ENCODE data around the gene POGLUT3.
A peak's percentile ranks its signal among the peaks of the same experiment; 100 is the strongest.

Gene POGLUT3

DNA sequence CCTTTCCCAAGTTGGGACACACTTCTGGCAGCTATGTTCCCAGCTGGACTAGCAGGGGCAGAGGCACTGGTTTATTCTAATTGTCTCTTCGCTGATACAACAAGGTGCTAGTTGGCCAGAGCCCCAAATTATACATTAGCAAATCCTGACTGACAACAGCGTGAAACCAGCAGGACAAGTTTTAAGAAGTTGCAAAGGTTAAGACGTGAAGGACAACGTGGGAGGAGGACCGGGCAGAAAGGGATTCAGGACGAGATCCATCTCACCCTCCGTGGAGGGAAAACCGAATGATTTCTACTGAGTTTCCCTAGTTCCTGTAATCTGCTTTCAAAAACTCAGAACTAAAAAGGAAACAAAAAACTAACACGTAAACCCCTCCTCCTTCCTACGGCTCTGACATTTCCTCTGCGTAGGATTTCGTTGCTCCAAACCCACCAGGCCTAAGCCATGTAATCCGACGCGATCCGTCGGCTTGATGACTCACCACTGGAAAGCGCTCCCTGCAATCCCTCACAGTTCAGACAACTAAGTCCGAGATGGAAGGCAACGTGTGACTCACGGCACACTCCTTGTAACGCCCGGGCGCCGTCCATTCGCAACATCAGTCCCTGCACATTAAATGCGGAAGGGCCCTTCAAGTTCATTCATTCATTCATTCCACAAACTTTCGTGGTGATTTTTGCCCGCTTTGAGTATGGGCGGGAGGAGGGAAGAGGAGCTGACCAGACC, 703 bp downstream of the POGLUT3 start:
- H2BK5ac ChIP-seq (ENCODE audit: low read length) = peak overlapping the region; percentile 93
- H3K27me3 ChIP-seq (ENCODE audit: control insufficient read depth in 3 of 3, insufficient read depth in 3 of 3, low read depth in 1 of 3, low read length in 3 of 3) = no peaks in the 10 kb centered on the region
- peak overlapping the region; percentile 98 for H3K18ac ChIP-seq (ENCODE audit: low read length)
- peak overlapping the region; percentile 99 for H2AFZ ChIP-seq (ENCODE audit: low read length)
- DNase-seq (ENCODE audit: low spot score) = peak; percentile 78
- peak overlapping the region; percentile 97 for H3K4me2 ChIP-seq (ENCODE audit: insufficient read depth, low read length, poor library complexity, severe bottlenecking)
- peak overlapping the region; percentile 55 to 84 for H3K4me3 ChIP-seq (ENCODE audit: low read length in 2 of 2)
- no peaks in the 10 kb centered on the region for H3K9me3 ChIP-seq (replicated peaks in 1 of 2; ENCODE audit: control insufficient read depth in 2 of 2, insufficient read depth in 1 of 2, low read depth in 1 of 2, low read length in 2 of 2)
- H3K4ac ChIP-seq (ENCODE audit: low read length) = no peak overlapping the region
- peak overlapping the region; percentile 48 for H2BK12ac ChIP-seq (ENCODE audit: low read length)
- WGBS, 2 donors (ENCODE audit: extremely low coverage in 2 of 2, insufficient read length in 2 of 2, insufficient replicate concordance in 1 of 2) = no CpG with 5 or more reads among the region's 30 CpGs
- H3K79me1 ChIP-seq (ENCODE audit: low read depth, low read length) = no peaks in the 10 kb centered on the region
- H3K27ac ChIP-seq (replicated peaks; ENCODE audit: low read length) = peak overlapping the region; percentile 74
- no peak overlapping the region for H4K8ac ChIP-seq (ENCODE audit: low read depth, low read length)
- H3K9ac ChIP-seq (ENCODE audit: low read depth, low read length, poor library complexity) = peak overlapping the region; percentile 94
- no peak overlapping the region for H2BK120ac ChIP-seq (ENCODE audit: low read depth, low read length)
- peak overlapping the region; percentile 75 for H3K23ac ChIP-seq (ENCODE audit: low read depth, low read length, poor library complexity)
- H4K91ac ChIP-seq (ENCODE audit: low read depth, low read length, poor library complexity) = no peak overlapping the region
- peak overlapping the region; percentile 75 for H3K14ac ChIP-seq (ENCODE audit: low read length)
- H2BK15ac ChIP-seq (ENCODE audit: low read length) = peak overlapping the region; percentile 88
- H3K4me1 ChIP-seq (ENCODE audit: control insufficient read depth in 2 of 2, insufficient read depth in 1 of 2, low read depth in 1 of 2, low read length in 2 of 2) = peaks cover 5 to 8% of the 10 kb centered on the region in 2 donors
- no peaks in the 10 kb centered on the region for H3K36me3 ChIP-seq (replicated peaks in 1 of 2; ENCODE audit: control insufficient read depth in 2 of 2, insufficient read depth in 2 of 2, low read length in 2 of 2)
- no peak overlapping the region for H2AK5ac ChIP-seq (ENCODE audit: low read depth, low read length)

- no CpG with 5 or more reads among the region's 7 CpGs for WGBS, 2 donors (ENCODE audit: extremely low coverage in 2 of 2, insufficient read length in 2 of 2, insufficient replicate concordance in 1 of 2)
- DNase-seq (ENCODE audit: low spot score) = no peak
- peak overlapping the region in 1 of 2 donors; percentile 55 for H3K4me3 ChIP-seq (ENCODE audit: low read length in 2 of 2)
- H3K4ac ChIP-seq (ENCODE audit: low read length) = no peak overlapping the region
- no peaks in the 10 kb centered on the region for H3K27me3 ChIP-seq (ENCODE audit: control insufficient read depth in 3 of 3, insufficient read depth in 3 of 3, low read depth in 1 of 3, low read length in 3 of 3)
- H3K18ac ChIP-seq (ENCODE audit: low read length) = no peak overlapping the region
- H2BK12ac ChIP-seq (ENCODE audit: low read length) = no peak overlapping the region
- H4K91ac ChIP-seq (ENCODE audit: low read depth, low read length, poor library complexity) = no peak overlapping the region
- no peaks in the 10 kb centered on the region for H3K79me1 ChIP-seq (ENCODE audit: low read depth, low read length)
- peak overlapping the region; percentile 29 for H3K4me2 ChIP-seq (ENCODE audit: insufficient read depth, low read length, poor library complexity, severe bottlenecking)
- no peak overlapping the region for H3K23ac ChIP-seq (ENCODE audit: low read depth, low read length, poor library complexity)
- peaks cover 5 to 8% of the 10 kb centered on the region in 2 donors for H3K4me1 ChIP-seq (ENCODE audit: control insufficient read depth in 2 of 2, insufficient read depth in 1 of 2, low read depth in 1 of 2, low read length in 2 of 2)
- no peak overlapping the region for H3K27ac ChIP-seq (replicated peaks; ENCODE audit: low read length)
- no peak overlapping the region for H2BK15ac ChIP-seq (ENCODE audit: low read length)
- no peak overlapping the region for H2BK120ac ChIP-seq (ENCODE audit: low read depth, low read length)
- no peaks in the 10 kb centered on the region for H3K36me3 ChIP-seq (replicated peaks in 1 of 2; ENCODE audit: control insufficient read depth in 2 of 2, insufficient read depth in 2 of 2, low read length in 2 of 2)
- no peaks in the 10 kb centered on the region for H3K9me3 ChIP-seq (replicated peaks in 1 of 2; ENCODE audit: control insufficient read depth in 2 of 2, insufficient read depth in 1 of 2, low read depth in 1 of 2, low read length in 2 of 2)
- no peak overlapping the region for H3K14ac ChIP-seq (ENCODE audit: low read length)
- no peak overlapping the region for H2AK5ac ChIP-seq (ENCODE audit: low read depth, low read length)
- peak overlapping the region; percentile 99 for H2AFZ ChIP-seq (ENCODE audit: low read length)
- no peak overlapping the region for H3K9ac ChIP-seq (ENCODE audit: low read depth, low read length, poor library complexity)
- no peak overlapping the region for H4K8ac ChIP-seq (ENCODE audit: low read depth, low read length)
- H2BK5ac ChIP-seq (ENCODE audit: low read length) = no peak overlapping the region
Measured at GRCh38 chr11:108496643-108497256, 1.4 kb downstream of the POGLUT3 start.

GRCh38 chr11:108495326-108495725, 2.9 kb downstream of the POGLUT3 start:
- no peak overlapping the region for H3K4me2 ChIP-seq (ENCODE audit: insufficient read depth, low read length, poor library complexity, severe bottlenecking)
- no peak overlapping the region for H3K9ac ChIP-seq (ENCODE audit: low read depth, low read length, poor library complexity)
- no CpG with 5 or more reads among the region's 3 CpGs for WGBS, 2 donors (ENCODE audit: extremely low coverage in 2 of 2, insufficient read length in 2 of 2, insufficient replicate concordance in 1 of 2)
- H2AK5ac ChIP-seq (ENCODE audit: low read depth, low read length) = no peak overlapping the region
- no peak overlapping the region for H3K4me3 ChIP-seq (ENCODE audit: low read length in 2 of 2)
- no peak overlapping the region for H3K14ac ChIP-seq (ENCODE audit: low read length)
- no peak overlapping the region for H4K91ac ChIP-seq (ENCODE audit: low read depth, low read length, poor library complexity)
- H3K23ac ChIP-seq (ENCODE audit: low read depth, low read length, poor library complexity) = no peak overlapping the region
- no peaks in the 10 kb centered on the region for H3K9me3 ChIP-seq (replicated peaks in 1 of 2; ENCODE audit: control insufficient read depth in 2 of 2, insufficient read depth in 1 of 2, low read depth in 1 of 2, low read length in 2 of 2)
- H3K79me1 ChIP-seq (ENCODE audit: low read depth, low read length) = no peaks in the 10 kb centered on the region
- no peak overlapping the region for H3K4ac ChIP-seq (ENCODE audit: low read length)
- no peak overlapping the region for H3K18ac ChIP-seq (ENCODE audit: low read length)
- H3K27me3 ChIP-seq (ENCODE audit: control insufficient read depth in 3 of 3, insufficient read depth in 3 of 3, low read depth in 1 of 3, low read length in 3 of 3) = no peaks in the 10 kb centered on the region
- peaks cover 5 to 8% of the 10 kb centered on the region in 2 donors for H3K4me1 ChIP-seq (ENCODE audit: control insufficient read depth in 2 of 2, insufficient read depth in 1 of 2, low read depth in 1 of 2, low read length in 2 of 2)
- H2AFZ ChIP-seq (ENCODE audit: low read length) = no peak overlapping the region
- peaks cover 0 to 8% of the 10 kb centered on the region in 2 donors for H3K36me3 ChIP-seq (replicated peaks in 1 of 2; ENCODE audit: control insufficient read depth in 2 of 2, insufficient read depth in 2 of 2, low read length in 2 of 2)
- no peak overlapping the region for H2BK15ac ChIP-seq (ENCODE audit: low read length)
- no peak overlapping the region for H2BK120ac ChIP-seq (ENCODE audit: low read depth, low read length)
- H2BK5ac ChIP-seq (ENCODE audit: low read length) = no peak overlapping the region
- H4K8ac ChIP-seq (ENCODE audit: low read depth, low read length) = no peak overlapping the region
- no peak overlapping the region for H2BK12ac ChIP-seq (ENCODE audit: low read length)
- no peak for DNase-seq (ENCODE audit: low spot score)
- H3K27ac ChIP-seq (replicated peaks; ENCODE audit: low read length) = no peak overlapping the region

GRCh38 chr11:108494182-108494581, 4.0 kb downstream of the POGLUT3 start:
- Histone ChIP-seq H3K79me1 (ENCODE audit: low read depth, low read length) (no peaks in the 10 kb centered on the region), H4K91ac (ENCODE audit: low read depth, low read length, poor library complexity) (no peak overlapping the region), H2BK12ac (ENCODE audit: low read length) (no peak overlapping the region), H3K27me3 (ENCODE audit: control insufficient read depth in 3 of 3, insufficient read depth in 3 of 3, low read depth in 1 of 3, low read length in 3 of 3) (no peaks in the 10 kb centered on the region), H3K27ac (replicated peaks; ENCODE audit: low read length) (no peak overlapping the region), H2AFZ (ENCODE audit: low read length) (no peak overlapping the region), H3K4me2 (ENCODE audit: insufficient read depth, low read length, poor library complexity, severe bottlenecking) (no peak overlapping the region), H3K4me1 (ENCODE audit: control insufficient read depth in 2 of 2, insufficient read depth in 1 of 2, low read depth in 1 of 2, low read length in 2 of 2) (peaks cover 5 to 8% of the 10 kb centered on the region in 2 donors), H2BK120ac (ENCODE audit: low read depth, low read length) (no peak overlapping the region), H3K23ac (ENCODE audit: low read depth, low read length, poor library complexity) (no peak overlapping the region), H3K4me3 (ENCODE audit: low read length in 2 of 2) (no peak overlapping the region), H2AK5ac (ENCODE audit: low read depth, low read length) (no peak overlapping the region), H2BK5ac (ENCODE audit: low read length) (no peak overlapping the region), H3K14ac (ENCODE audit: low read length) (no peak overlapping the region), H4K8ac (ENCODE audit: low read depth, low read length) (no peak overlapping the region), H3K9ac (ENCODE audit: low read depth, low read length, poor library complexity) (no peak overlapping the region), H2BK15ac (ENCODE audit: low read length) (no peak overlapping the region), H3K9me3 (replicated peaks in 1 of 2; ENCODE audit: control insufficient read depth in 2 of 2, insufficient read depth in 1 of 2, low read depth in 1 of 2, low read length in 2 of 2) (no peaks in the 10 kb centered on the region), H3K36me3 (replicated peaks in 1 of 2; ENCODE audit: control insufficient read depth in 2 of 2, insufficient read depth in 2 of 2, low read length in 2 of 2) (peaks cover 0 to 19% of the 10 kb centered on the region in 2 donors), H3K4ac (ENCODE audit: low read length) (no peak overlapping the region), H3K18ac (ENCODE audit: low read length) (no peak overlapping the region)
- no peak for DNase-seq (ENCODE audit: low spot score)
- no CpG with 5 or more reads among the region's 6 CpGs for WGBS, 2 donors (ENCODE audit: extremely low coverage in 2 of 2, insufficient read length in 2 of 2, insufficient replicate concordance in 1 of 2)

Data from neuronal stem cell (in vitro differentiated cells).